Measurements from ENCODE around the gene MAP3K15. TPM values are rescaled to one million over a fixed set of nuclear protein-coding genes. Genes with fewer than 3 reads are reported as not detected.
"Not testable (repeated sequence)": the region's sequence is repeated elsewhere in the genome, so short reads cannot be mapped to it uniquely, and the experiment has no call there.

Gene MAP3K15
- total RNA-seq, 6 experiments from 2014 or later: 0.09 to 0.29 (median 0.23) TPM

DNA sequence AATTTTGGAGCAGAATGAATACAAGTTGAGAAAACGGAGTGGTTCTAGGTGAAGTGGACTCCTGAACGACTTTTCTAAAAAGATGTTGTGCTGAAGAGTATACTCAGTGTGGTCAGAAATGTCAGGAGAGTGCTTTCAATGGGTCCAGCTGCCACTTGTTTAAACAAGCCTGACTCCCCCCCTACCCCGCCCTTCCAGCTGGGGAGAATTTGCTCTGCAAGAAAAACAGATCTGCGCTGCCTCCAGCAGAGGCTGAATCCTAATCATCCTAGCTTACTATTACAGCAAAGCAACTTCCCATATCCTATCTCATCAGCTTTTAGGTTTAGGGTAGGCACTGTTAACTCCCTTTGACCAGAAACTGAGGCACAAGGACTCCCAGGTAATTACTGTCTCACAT is 1.9 kb downstream of the MAP3K15 start:
- no peaks in the 10 kb centered on the region for H3K4me1 Mint-ChIP-seq (ENCODE audit: low read depth)
- no peak for DNase-seq

GRCh38 chrX:19512961-19513360 is 2.3 kb downstream of the MAP3K15 start:
- H3K4me3 Mint-ChIP-seq: no peak overlapping the region
- TF ChIP-seq, protein P1, sequence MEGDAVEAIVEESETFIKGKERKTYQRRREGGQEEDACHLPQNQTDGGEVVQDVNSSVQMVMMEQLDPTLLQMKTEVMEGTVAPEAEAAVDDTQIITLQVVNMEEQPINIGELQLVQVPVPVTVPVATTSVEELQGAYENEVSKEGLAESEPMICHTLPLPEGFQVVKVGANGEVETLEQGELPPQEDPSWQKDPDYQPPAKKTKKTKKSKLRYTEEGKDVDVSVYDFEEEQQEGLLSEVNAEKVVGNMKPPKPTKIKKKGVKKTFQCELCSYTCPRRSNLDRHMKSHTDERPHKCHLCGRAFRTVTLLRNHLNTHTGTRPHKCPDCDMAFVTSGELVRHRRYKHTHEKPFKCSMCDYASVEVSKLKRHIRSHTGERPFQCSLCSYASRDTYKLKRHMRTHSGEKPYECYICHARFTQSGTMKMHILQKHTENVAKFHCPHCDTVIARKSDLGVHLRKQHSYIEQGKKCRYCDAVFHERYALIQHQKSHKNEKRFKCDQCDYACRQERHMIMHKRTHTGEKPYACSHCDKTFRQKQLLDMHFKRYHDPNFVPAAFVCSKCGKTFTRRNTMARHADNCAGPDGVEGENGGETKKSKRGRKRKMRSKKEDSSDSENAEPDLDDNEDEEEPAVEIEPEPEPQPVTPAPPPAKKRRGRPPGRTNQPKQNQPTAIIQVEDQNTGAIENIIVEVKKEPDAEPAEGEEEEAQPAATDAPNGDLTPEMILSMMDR (IDR thresholded peaks at IDR 0.05): no peak

More for the DNA sequence above, 1.9 kb downstream of the MAP3K15 start:
- peaks cover 14% of the 10 kb centered on the region for H3K27me3 Mint-ChIP-seq (ENCODE audit: insufficient read depth)
- H3K4me3 Mint-ChIP-seq: no peak overlapping the region
- no peaks in the 10 kb centered on the region for H3K9me3 Mint-ChIP-seq
- TF ChIP-seq, protein P1 (IDR thresholded peaks at IDR 0.05): no peak
- no peak overlapping the region for H3K27ac Mint-ChIP-seq
- no peaks in the 10 kb centered on the region for H3K36me3 Mint-ChIP-seq (ENCODE audit: low read depth)

DNA sequence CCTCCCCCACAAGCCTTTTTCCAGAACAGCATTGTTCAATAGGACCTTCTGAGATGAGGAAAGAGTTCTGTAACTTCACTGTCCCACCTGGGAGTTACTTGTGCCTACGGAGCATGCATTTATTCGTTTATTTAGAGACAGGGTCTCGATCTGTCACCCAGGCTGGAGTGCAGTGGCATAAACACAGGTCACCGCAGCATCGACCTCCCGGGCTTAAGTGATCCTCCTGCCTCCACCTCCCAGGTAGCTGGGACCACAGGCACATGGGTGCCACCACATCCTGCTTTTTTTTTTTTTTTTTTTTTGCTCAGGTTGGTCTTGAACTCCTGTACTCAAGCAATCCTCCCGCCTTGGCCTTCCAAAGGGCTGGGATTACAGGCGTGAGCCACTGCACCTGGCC is 2.9 kb downstream of the MAP3K15 start:
- Mint-ChIP-seq H3K36me3 (ENCODE audit: low read depth) (no peaks in the 10 kb centered on the region), H3K4me1 (ENCODE audit: low read depth) (no peaks in the 10 kb centered on the region), H3K27ac (no peak overlapping the region), H3K4me3 (no peak overlapping the region), H3K9me3 (no peaks in the 10 kb centered on the region), H3K27me3 (ENCODE audit: insufficient read depth) (peaks cover 14% of the 10 kb centered on the region)
- TF ChIP-seq, protein P1 (IDR thresholded peaks at IDR 0.05): no peak
- DNase-seq: no peak

More at GRCh38 chrX:19512961-19513360, 2.3 kb downstream of the MAP3K15 start:
- Mint-ChIP-seq H3K4me1 (ENCODE audit: low read depth) (no peaks in the 10 kb centered on the region), H3K9me3 (no peaks in the 10 kb centered on the region), H3K27ac (no peak overlapping the region), H3K36me3 (ENCODE audit: low read depth) (no peaks in the 10 kb centered on the region), H3K27me3 (ENCODE audit: insufficient read depth) (peaks cover 14% of the 10 kb centered on the region)
- no peak for DNase-seq

DNA sequence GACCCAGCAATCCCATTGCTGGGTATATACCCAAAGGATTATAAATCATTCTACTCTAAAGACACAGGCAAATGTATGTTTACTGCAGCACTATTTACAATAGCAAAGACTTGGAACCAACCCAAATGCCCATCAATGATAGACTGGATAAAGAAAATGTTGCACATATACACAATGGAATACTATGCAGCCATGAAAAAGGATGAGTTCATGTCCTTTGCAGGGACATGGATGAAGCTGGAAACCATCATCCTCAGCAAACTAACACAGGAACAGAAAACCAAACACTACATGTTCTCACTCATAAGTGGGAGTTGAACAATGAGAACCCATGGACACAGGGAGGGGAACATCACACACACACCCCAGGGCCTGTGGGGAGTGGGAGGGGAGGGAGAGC is 3.5 kb downstream of the MAP3K15 start:
- H3K4me3 Mint-ChIP-seq; H3K4me1 Mint-ChIP-seq (ENCODE audit: low read depth); H3K36me3 Mint-ChIP-seq (ENCODE audit: low read depth); DNase-seq; H3K27ac Mint-ChIP-seq; H3K9me3 Mint-ChIP-seq: not testable (repeated sequence)
- peaks cover 14% of the 10 kb centered on the region for H3K27me3 Mint-ChIP-seq (ENCODE audit: insufficient read depth)

- H3K36me3 Mint-ChIP-seq (ENCODE audit: low read depth): no peaks in the 10 kb centered on the region
- no peak for DNase-seq
- peaks cover 1% of the 10 kb centered on the region for H3K27me3 Mint-ChIP-seq (ENCODE audit: insufficient read depth)
- no peaks in the 10 kb centered on the region for H3K4me1 Mint-ChIP-seq (ENCODE audit: low read depth)
- TF ChIP-seq, protein P1 (IDR thresholded peaks at IDR 0.05): no peak
- H3K9me3 Mint-ChIP-seq: no peaks in the 10 kb centered on the region
- no peak overlapping the region for H3K4me3 Mint-ChIP-seq
- H3K27ac Mint-ChIP-seq: no peak overlapping the region
Observed at GRCh38 chrX:19496711-19497110, 18.6 kb downstream of the MAP3K15 start.

DNA sequence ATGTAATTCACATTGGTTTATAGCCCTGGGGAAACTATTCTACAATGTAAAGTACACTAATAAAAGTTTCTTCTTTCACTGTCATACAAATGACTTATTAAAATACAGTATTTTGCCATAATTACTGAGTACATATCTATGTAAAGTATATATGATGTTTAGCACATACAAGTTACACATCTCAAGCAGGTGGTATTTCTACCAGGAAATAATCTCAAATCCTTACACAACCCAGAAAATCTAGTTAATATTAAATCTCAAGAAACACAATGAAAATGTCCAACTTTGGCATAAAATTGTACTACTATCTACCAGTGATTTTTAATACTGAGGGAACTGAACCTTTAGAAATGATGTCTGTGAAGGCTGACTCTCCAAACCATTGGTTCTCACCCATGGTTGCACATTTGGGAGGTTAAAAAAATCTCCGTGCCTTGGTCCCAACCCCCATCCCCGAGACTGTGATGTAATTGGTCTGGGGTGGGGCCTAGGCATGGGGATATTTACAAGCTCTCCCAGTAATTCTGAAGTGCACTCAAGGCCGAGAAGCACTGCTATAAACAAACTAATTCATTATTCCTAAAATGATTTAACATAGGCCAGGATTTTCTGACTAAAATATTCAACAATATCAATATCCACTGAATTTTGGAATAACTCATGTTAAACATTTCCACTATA is 27.6 kb downstream of the MAP3K15 start:
- no peaks in the 10 kb centered on the region for H3K9me3 Mint-ChIP-seq
- no peak for DNase-seq
- no peak overlapping the region for H3K27ac Mint-ChIP-seq
- no peaks in the 10 kb centered on the region for H3K4me1 Mint-ChIP-seq (ENCODE audit: low read depth)
- H3K27me3 Mint-ChIP-seq (ENCODE audit: insufficient read depth): peaks cover 13% of the 10 kb centered on the region
- H3K36me3 Mint-ChIP-seq (ENCODE audit: low read depth): no peaks in the 10 kb centered on the region
- H3K4me3 Mint-ChIP-seq: no peak overlapping the region
- TF ChIP-seq, protein P1 (IDR thresholded peaks at IDR 0.05): no peak
